ENCODE data around the gene NCAPD2. TPM values are rescaled to one million over a fixed set of nuclear protein-coding genes. Genes with fewer than 3 reads are reported as not detected.
"Not testable (repeated sequence)": the region's sequence is repeated elsewhere in the genome, so short reads cannot be mapped to it uniquely, and the experiment has no call there.

NCAPD2 gene
- polyA plus RNA-seq, 1 of the 3 experiments (the other 2 are of a cell fraction): 46.9 TPM

DNA sequence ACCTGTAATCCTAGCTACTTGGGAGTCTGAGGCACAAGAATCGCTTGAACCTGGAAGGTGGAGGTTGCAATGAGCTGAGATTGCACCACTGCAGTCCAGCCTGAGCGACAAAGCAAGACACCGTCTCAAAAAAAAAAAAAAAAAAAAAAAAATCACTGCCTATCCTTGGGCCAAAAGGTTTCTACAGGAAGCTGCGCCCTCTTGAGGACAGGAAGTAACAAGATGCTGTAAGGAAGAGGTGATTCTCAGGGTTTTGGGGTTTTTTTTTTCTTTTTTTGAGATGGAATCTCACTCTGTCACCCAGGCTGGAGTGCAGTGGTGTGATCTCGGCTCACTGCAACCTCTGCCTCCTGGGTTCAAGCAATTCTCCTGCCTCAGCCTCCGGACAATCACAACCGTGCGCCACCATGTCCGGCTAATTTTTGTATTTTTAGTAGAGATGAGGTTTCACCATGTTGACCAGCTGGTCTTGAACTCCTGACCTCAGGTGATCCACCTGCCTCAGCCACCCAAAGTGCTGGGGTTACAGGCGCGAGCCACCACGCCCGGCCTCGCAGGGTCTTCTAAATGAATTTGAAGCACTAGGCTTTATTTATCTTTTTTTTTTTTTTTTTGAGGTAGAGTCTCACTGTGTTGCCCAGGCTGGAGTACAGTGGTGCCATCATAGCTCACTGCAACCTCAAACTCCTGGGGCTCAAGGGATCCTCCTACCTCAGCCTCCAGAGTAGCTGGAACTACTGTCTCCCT, 64.3 kb downstream of the NCAPD2 start:
- not testable (repeated sequence) for H2AFZ ChIP-seq (ENCODE audit: low read depth); H3K27me3 ChIP-seq (ENCODE audit: insufficient read depth); H3K9me3 ChIP-seq; H3K4me3 ChIP-seq (ENCODE audit: low read depth in 2 of 2, low read length in 1 of 2); H3K9ac ChIP-seq; H3K9me2 ChIP-seq; H3K4me2 ChIP-seq; H4K20me1 ChIP-seq (ENCODE audit: insufficient read depth); DNase-seq
- ChIA-PET CTCF (interaction anchor here (0.8 to 14.7 kb wide), 14 partner anchors 8 to 165 kb away, joined by 3 to 228 read pairs (median 3); partner anchors contain the start of genes COPS7A, GAPDH, NOP2 and ZNF384), POLR2A (interaction anchor here (1.2 kb wide), 1 partner anchor 20 kb away, joined by 5 read pairs; no protein-coding TSS in a partner anchor)
- peak overlapping the region in 1 of 2 experiments; percentile 28; a peak in 1 of 4 replicates for H3K27ac ChIP-seq (ENCODE audit: low read depth in 2 of 2, low read length in 1 of 2)
- TF ChIP-seq, protein P1, sequence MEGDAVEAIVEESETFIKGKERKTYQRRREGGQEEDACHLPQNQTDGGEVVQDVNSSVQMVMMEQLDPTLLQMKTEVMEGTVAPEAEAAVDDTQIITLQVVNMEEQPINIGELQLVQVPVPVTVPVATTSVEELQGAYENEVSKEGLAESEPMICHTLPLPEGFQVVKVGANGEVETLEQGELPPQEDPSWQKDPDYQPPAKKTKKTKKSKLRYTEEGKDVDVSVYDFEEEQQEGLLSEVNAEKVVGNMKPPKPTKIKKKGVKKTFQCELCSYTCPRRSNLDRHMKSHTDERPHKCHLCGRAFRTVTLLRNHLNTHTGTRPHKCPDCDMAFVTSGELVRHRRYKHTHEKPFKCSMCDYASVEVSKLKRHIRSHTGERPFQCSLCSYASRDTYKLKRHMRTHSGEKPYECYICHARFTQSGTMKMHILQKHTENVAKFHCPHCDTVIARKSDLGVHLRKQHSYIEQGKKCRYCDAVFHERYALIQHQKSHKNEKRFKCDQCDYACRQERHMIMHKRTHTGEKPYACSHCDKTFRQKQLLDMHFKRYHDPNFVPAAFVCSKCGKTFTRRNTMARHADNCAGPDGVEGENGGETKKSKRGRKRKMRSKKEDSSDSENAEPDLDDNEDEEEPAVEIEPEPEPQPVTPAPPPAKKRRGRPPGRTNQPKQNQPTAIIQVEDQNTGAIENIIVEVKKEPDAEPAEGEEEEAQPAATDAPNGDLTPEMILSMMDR (IDR thresholded peaks at IDR 0.05): peak; percentile 70
- peak; percentile 51; the same call in 1 of the 2 replicates for TF ChIP-seq GABPA (IDR thresholded peaks at IDR 0.05; ENCODE audit: low read depth)
- 0 out of 2 replicates have a peak, but pooled peaks have one; percentile 6 for TF ChIP-seq SMC3 (IDR thresholded peaks at IDR 0.05; ENCODE audit: low read depth, low read length)
- peaks cover 5 to 18% of the 10 kb centered on the region in 2 experiments; a peak in 2 of 4 replicates for H3K4me1 ChIP-seq (ENCODE audit: control insufficient read depth in 1 of 2, insufficient read depth in 2 of 2, low read depth in 1 of 2, low read length in 1 of 2)
- H3K36me3 ChIP-seq (replicated peaks in 1 of 2; ENCODE audit: control insufficient read depth in 1 of 2, insufficient read depth in 2 of 2, low read length in 1 of 2): peaks cover 49% of the 10 kb centered on the region in 2 experiments
- peaks cover 46% of the 10 kb centered on the region for H3F3A ChIP-seq (replicated peaks; ENCODE audit: insufficient read depth)
- H3K79me2 ChIP-seq (ENCODE audit: insufficient read depth): peaks cover 45% of the 10 kb centered on the region
- 83% methylated on average over 14 of the region's 14 CpGs for WGBS (ENCODE audit: low lambda C conversion rate)

DNA sequence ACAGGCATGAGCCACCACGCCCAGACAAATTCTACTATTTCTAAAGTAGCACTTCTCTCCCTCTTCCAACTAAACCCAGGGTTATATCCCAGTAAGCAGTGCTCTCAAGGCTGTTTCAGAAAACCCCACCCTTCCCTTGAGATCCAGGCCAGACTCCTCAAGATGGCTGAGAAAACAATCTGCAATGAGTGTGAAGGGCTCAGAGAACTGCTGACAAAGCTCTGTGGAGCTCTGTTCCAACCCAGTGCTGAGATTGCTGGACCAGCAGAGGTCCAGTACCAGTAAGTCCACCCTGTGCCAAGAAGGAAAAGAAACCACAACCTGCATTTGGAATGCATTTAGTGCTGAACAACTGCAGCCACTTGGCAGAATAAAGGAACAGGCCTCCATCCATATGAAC, 65.6 kb downstream of the NCAPD2 start:
- Histone ChIP-seq H3K27ac (ENCODE audit: low read depth in 2 of 2, low read length in 1 of 2) (no peak overlapping the region), H2AFZ (ENCODE audit: low read depth) (no peak overlapping the region), H3K4me1 (ENCODE audit: control insufficient read depth in 1 of 2, insufficient read depth in 2 of 2, low read depth in 1 of 2, low read length in 1 of 2) (peaks cover 0 to 6% of the 10 kb centered on the region in 2 experiments; a peak in 1 of 4 replicates), H3K36me3 (replicated peaks in 1 of 2; ENCODE audit: control insufficient read depth in 1 of 2, insufficient read depth in 2 of 2, low read length in 1 of 2) (peaks cover 56 to 60% of the 10 kb centered on the region in 2 experiments), H3K9me2 (no peaks in the 10 kb centered on the region), H3K9me3 (no peaks in the 10 kb centered on the region), H3K9ac (no peak overlapping the region), H3K79me2 (ENCODE audit: insufficient read depth) (peaks cover 44% of the 10 kb centered on the region), H4K20me1 (ENCODE audit: insufficient read depth) (no peaks in the 10 kb centered on the region), H3K4me3 (ENCODE audit: low read depth in 2 of 2, low read length in 1 of 2) (no peak overlapping the region), H3K4me2 (no peak overlapping the region), H3K27me3 (ENCODE audit: insufficient read depth) (no peaks in the 10 kb centered on the region), H3F3A (replicated peaks; ENCODE audit: insufficient read depth) (peaks cover 47% of the 10 kb centered on the region)
- WGBS (ENCODE audit: low lambda C conversion rate): 100% methylated on average over 1 of the region's 1 CpG
- POLR2A ChIA-PET: no interaction called here
- no peak for DNase-seq
- TF ChIP-seq, protein P2, sequence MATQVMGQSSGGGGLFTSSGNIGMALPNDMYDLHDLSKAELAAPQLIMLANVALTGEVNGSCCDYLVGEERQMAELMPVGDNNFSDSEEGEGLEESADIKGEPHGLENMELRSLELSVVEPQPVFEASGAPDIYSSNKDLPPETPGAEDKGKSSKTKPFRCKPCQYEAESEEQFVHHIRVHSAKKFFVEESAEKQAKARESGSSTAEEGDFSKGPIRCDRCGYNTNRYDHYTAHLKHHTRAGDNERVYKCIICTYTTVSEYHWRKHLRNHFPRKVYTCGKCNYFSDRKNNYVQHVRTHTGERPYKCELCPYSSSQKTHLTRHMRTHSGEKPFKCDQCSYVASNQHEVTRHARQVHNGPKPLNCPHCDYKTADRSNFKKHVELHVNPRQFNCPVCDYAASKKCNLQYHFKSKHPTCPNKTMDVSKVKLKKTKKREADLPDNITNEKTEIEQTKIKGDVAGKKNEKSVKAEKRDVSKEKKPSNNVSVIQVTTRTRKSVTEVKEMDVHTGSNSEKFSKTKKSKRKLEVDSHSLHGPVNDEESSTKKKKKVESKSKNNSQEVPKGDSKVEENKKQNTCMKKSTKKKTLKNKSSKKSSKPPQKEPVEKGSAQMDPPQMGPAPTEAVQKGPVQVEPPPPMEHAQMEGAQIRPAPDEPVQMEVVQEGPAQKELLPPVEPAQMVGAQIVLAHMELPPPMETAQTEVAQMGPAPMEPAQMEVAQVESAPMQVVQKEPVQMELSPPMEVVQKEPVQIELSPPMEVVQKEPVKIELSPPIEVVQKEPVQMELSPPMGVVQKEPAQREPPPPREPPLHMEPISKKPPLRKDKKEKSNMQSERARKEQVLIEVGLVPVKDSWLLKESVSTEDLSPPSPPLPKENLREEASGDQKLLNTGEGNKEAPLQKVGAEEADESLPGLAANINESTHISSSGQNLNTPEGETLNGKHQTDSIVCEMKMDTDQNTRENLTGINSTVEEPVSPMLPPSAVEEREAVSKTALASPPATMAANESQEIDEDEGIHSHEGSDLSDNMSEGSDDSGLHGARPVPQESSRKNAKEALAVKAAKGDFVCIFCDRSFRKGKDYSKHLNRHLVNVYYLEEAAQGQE (IDR thresholded peaks at IDR 0.05; ENCODE audit: low read depth, low read length): no peak
- TF ChIP-seq RCOR1 (IDR thresholded peaks at IDR 0.05; ENCODE audit: low read length): no peak
- TF ChIP-seq EP300 (IDR thresholded peaks at IDR 0.05; ENCODE audit: borderline replicate concordance in 1 of 2, low read depth in 1 of 2, low read length in 1 of 2): no peak
- TF ChIP-seq TAF1 (IDR thresholded peaks at IDR 0.05; ENCODE audit: borderline replicate concordance, low read depth, low read length): no peak
- TF ChIP-seq, protein P3, sequence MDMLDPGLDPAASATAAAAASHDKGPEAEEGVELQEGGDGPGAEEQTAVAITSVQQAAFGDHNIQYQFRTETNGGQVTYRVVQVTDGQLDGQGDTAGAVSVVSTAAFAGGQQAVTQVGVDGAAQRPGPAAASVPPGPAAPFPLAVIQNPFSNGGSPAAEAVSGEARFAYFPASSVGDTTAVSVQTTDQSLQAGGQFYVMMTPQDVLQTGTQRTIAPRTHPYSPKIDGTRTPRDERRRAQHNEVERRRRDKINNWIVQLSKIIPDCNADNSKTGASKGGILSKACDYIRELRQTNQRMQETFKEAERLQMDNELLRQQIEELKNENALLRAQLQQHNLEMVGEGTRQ (IDR thresholded peaks at IDR 0.05; ENCODE audit: borderline replicate concordance, low read depth, low read length): no peak
- no peak for TF ChIP-seq SIN3A (IDR thresholded peaks at IDR 0.05; ENCODE audit: borderline replicate concordance, low read depth, low read length)
- TF ChIP-seq FOXJ3 (CRISPR knock-in tag; IDR thresholded peaks at IDR 0.05): no peak
- no peak for TF ChIP-seq TCF12 (IDR thresholded peaks at IDR 0.05)
- TF ChIP-seq, protein P4, sequence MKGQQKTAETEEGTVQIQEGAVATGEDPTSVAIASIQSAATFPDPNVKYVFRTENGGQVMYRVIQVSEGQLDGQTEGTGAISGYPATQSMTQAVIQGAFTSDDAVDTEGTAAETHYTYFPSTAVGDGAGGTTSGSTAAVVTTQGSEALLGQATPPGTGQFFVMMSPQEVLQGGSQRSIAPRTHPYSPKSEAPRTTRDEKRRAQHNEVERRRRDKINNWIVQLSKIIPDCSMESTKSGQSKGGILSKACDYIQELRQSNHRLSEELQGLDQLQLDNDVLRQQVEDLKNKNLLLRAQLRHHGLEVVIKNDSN (IDR thresholded peaks at IDR 0.05; ENCODE audit: borderline replicate concordance, low read depth): no peak
- TF ChIP-seq, protein P5, sequence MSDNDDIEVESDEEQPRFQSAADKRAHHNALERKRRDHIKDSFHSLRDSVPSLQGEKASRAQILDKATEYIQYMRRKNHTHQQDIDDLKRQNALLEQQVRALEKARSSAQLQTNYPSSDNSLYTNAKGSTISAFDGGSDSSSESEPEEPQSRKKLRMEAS (IDR thresholded peaks at IDR 0.05; ENCODE audit: low read depth): no peak
- CTCF ChIA-PET: interaction anchor here (0.8 to 14.7 kb wide), 4 partner anchors 12 to 130 kb away, joined by 3 to 228 read pairs (median 3); partner anchors contain the start of genes GAPDH and ZNF384
